DND-41 (cell line): ENCODE data around the gene GUCD1.

ENCODE experiments used
- CTCF ChIP-seq: IDR thresholded peaks from 2 replicates; pipeline ENCODE4 v1.5.1; 2012; ENCODE audit warnings: borderline replicate concordance, low read length, moderate library complexity, mild to moderate bottlenecking; ENCODE audit not compliant: poor library complexity, severe bottlenecking; ENCODE audit errors: extremely low read depth
- EZH2 ChIP-seq: IDR thresholded peaks from 3 replicates; pipeline ENCODE4 v1.6.1; 2012; ENCODE audit warnings: borderline replicate concordance, low read depth, mild to moderate bottlenecking, moderate library complexity, low read length, inconsistent platforms; ENCODE audit not compliant: severe bottlenecking

- TF ChIP-seq CTCF (no peak), EZH2 (no peak)
Observed at GRCh38 chr22:24499706-24500276, 55.1 kb downstream of the GUCD1 start.
